ENCODE data around the gene C1orf115. TPM values are rescaled to one million over a fixed set of nuclear protein-coding genes. Genes with fewer than 3 reads are reported as not detected.

The C1orf115 gene
- total and polyA plus RNA-seq, 2 of the 4 experiments (the other 2 are of a cell fraction): 0.07 to 0.18 TPM

- H4K91ac ChIP-seq (ENCODE audit: insufficient read depth, low read depth, low read length): no peak overlapping the region
- in situ Hi-C loops (cut with MboI; ENCODE audit: low sequenced_read_pairs): no loop called here
- H3K23ac ChIP-seq (ENCODE audit: low read depth, low read length): no peak overlapping the region
- H3K4me1 ChIP-seq (ENCODE audit: control insufficient read depth, insufficient read depth, low read length): no peaks in the 10 kb centered on the region
- no peaks in the 10 kb centered on the region for H3K79me1 ChIP-seq (ENCODE audit: low read depth in 1 of 2, low read length in 2 of 2)
- dilution Hi-C loops (cut with HindIII; ENCODE audit: low sequenced_read_pairs, unreplicated experiment): no loop called here
- ATAC-seq (ENCODE audit: low read depth): no peak
- intact Hi-C loops (cut with micrococcal nuclease): no loop called here
- no peak overlapping the region for H3K56ac ChIP-seq (ENCODE audit: extremely low read depth, insufficient read depth, low read length)
- no peak overlapping the region for H4K8ac ChIP-seq (ENCODE audit: low read depth in 2 of 2, low read length in 2 of 2)
- POLR2A ChIA-PET (ENCODE audit: unreplicated experiment): no interaction called here
- H3K9me3 ChIP-seq (ENCODE audit: control insufficient read depth, insufficient read depth, low read length): no peaks in the 10 kb centered on the region
- H2AK9ac ChIP-seq (replicated peaks; ENCODE audit: low read depth, low read length, poor library complexity): no peak overlapping the region
- no peak overlapping the region for H3K18ac ChIP-seq (ENCODE audit: low read depth, low read length)
- WGBS, 2 experiments (ENCODE audit: extremely low coverage in 2 of 2, insufficient read length in 1 of 2): 57% methylated on average over 5 of the region's 14 CpGs; no CpG with 5 or more reads in 1 of the 2 experiments
- H4K5ac ChIP-seq (ENCODE audit: low read depth, low read length): no peak overlapping the region
- TF ChIP-seq MXI1 (IDR thresholded peaks at IDR 0.05; ENCODE audit: borderline replicate concordance, low read depth, low read length): no peak
- TF ChIP-seq POLR2A (IDR thresholded peaks at IDR 0.05; ENCODE audit: low read depth, low read length): no peak
- no peaks in the 10 kb centered on the region for H4K20me1 ChIP-seq (ENCODE audit: insufficient read depth, low read length)
- CTCF ChIA-PET: interaction anchor here (0.5 kb wide), 1 partner anchor 492 kb away, joined by 3 read pairs; no protein-coding TSS in a partner anchor
- no peak overlapping the region for H3K9ac ChIP-seq (ENCODE audit: low read depth, low read length)
- no peak overlapping the region for H3K27ac ChIP-seq (ENCODE audit: insufficient read depth, low read length)
- H3K9me1 ChIP-seq (ENCODE audit: insufficient read depth, low read length): no peaks in the 10 kb centered on the region
- no TSS peak for BruUV-seq (replicated peaks)
- H2AK5ac ChIP-seq (ENCODE audit: low read depth, low read length): no peak overlapping the region
- no peak overlapping the region for H2BK120ac ChIP-seq (ENCODE audit: low read depth, low read length)
- no peak overlapping the region for H3K4me2 ChIP-seq (ENCODE audit: low read depth, low read length)
- peaks cover 36% of the 10 kb centered on the region for H3K27me3 ChIP-seq (ENCODE audit: control insufficient read depth, insufficient read depth, low read length)
- H3K4ac ChIP-seq (ENCODE audit: low read depth, low read length): no peak overlapping the region
- H2BK5ac ChIP-seq (ENCODE audit: low read depth, low read length, poor library complexity, severe bottlenecking): no peak overlapping the region
- DNase-seq: no peak
- no peak overlapping the region for H2BK15ac ChIP-seq (ENCODE audit: low read depth, low read length)
- H3K36me3 ChIP-seq (ENCODE audit: control insufficient read depth, insufficient read depth, low read length): no peaks in the 10 kb centered on the region
- no peak overlapping the region for H3K4me3 ChIP-seq (ENCODE audit: insufficient read depth, low read depth, low read length)
- H2BK20ac ChIP-seq (ENCODE audit: low read depth, low read length): no peak overlapping the region
- no peak overlapping the region for H3K14ac ChIP-seq (replicated peaks; ENCODE audit: low read depth, low read length)
- no peak overlapping the region for H2AFZ ChIP-seq (replicated peaks; ENCODE audit: low read length, poor library complexity)
Observed at GRCh38 chr1:220691053-220691684, 1.0 kb downstream of the C1orf115 start.
